Neural progenitor cell (in vitro differentiated cells): Measurements from ENCODE around the gene MFAP5. TPM values are rescaled to one million over a fixed set of nuclear protein-coding genes. Genes with fewer than 3 reads are reported as not detected.
"Not testable (repeated sequence)": the region's sequence is repeated elsewhere in the genome, so short reads cannot be mapped to it uniquely, and the experiment has no call there.

ENCODE experiments used
- DNase-seq: peaks from one replicate; pipeline ENCODE4 v3.0.0-alpha.2; 2016; ENCODE audit warnings: low spot score
- H2AFZ ChIP-seq: fragments of 200-600 bp; sonication (generic); replicated peaks from 2 replicates; pipeline ENCODE4 v1.6.1; 2016; ENCODE audit warnings: antibody characterized with exemption
- H3F3A ChIP-seq: fragments of 200-600 bp; sonication (generic); 2 replicates; pipeline ENCODE4 v1.6.1; 2016; ENCODE audit warnings: antibody characterized with exemption, low read depth
- H3K27ac ChIP-seq: fragments of 200-600 bp; sonication (generic); 2 replicates; pipeline ENCODE4 v1.5.1; 2016; ENCODE audit warnings: mild to moderate bottlenecking
- H3K27me3 ChIP-seq: fragments of 200-600 bp; sonication (generic); 2 replicates; pipeline ENCODE4 v1.6.1; 2016; ENCODE audit warnings: mild to moderate bottlenecking, moderate library complexity
- H3K36me3 ChIP-seq: fragments of 200-600 bp; sonication (generic); 2 replicates; pipeline ENCODE4 v1.5.1; 2016
- H3K4me1 ChIP-seq: fragments of 200-600 bp; sonication (generic); 2 replicates; pipeline ENCODE4 v1.6.1; 2016; ENCODE audit warnings: mixed run types
- H3K4me2 ChIP-seq: fragments of 200-600 bp; sonication (generic); 2 replicates; pipeline ENCODE4 v1.6.1; 2016
- H3K4me3 ChIP-seq: fragments of 200-600 bp; sonication (generic); 2 replicates; pipeline ENCODE4 v1.5.1; 2016
- H3K79me2 ChIP-seq: fragments of 200-600 bp; sonication (generic); 2 replicates; pipeline ENCODE4 v1.6.1; 2016; ENCODE audit warnings: low read depth
- H3K9ac ChIP-seq: fragments of 200-600 bp; sonication (generic); 2 replicates; pipeline ENCODE4 v1.6.1; 2016
- H3K9me3 ChIP-seq: fragments of 200-600 bp; sonication (generic); 2 replicates; pipeline ENCODE4 v1.5.1; 2016; ENCODE audit warnings: low read depth
- H4K20me1 ChIP-seq: fragments of 200-600 bp; sonication (generic); 2 replicates; pipeline ENCODE4 v1.6.1; 2016; ENCODE audit warnings: low read depth
- H3K27ac Mint-ChIP-seq: 3 replicates; pipeline ENCODE4 v1.8.0; 2021; ENCODE audit warnings: mixed read lengths
- H3K27me3 Mint-ChIP-seq: 2 replicates; pipeline ENCODE4 v1.8.0; 2022; ENCODE audit warnings: low read depth, mild to moderate bottlenecking, inconsistent platforms, moderate library complexity, mixed read lengths; ENCODE audit not compliant: insufficient read depth
- H3K36me3 Mint-ChIP-seq: 3 replicates; pipeline ENCODE4 v1.8.0; 2021; ENCODE audit warnings: mixed read lengths
- H3K4me1 Mint-ChIP-seq: 3 replicates; pipeline ENCODE4 v1.8.0; 2021; ENCODE audit warnings: mixed read lengths
- H3K4me3 Mint-ChIP-seq: 3 replicates; pipeline ENCODE4 v1.8.0; 2021; ENCODE audit warnings: mild to moderate bottlenecking, moderate library complexity, mixed read lengths
- H3K9me3 Mint-ChIP-seq: 3 replicates; pipeline ENCODE4 v1.8.0; 2020; ENCODE audit warnings: mixed read lengths
- EZH2 ChIP-seq: fragments of 200-600 bp; sonication (generic); IDR thresholded peaks from 2 replicates; pipeline ENCODE4 v1.6.1; 2017; ENCODE audit warnings: antibody characterized with exemption, mild to moderate bottlenecking, moderate library complexity
- EZH2phosphoT487 ChIP-seq: fragments of 200-600 bp; sonication (generic); IDR thresholded peaks from 2 replicates; pipeline ENCODE4 v1.6.1; 2017; ENCODE audit warnings: antibody characterized with exemption
- total RNA-seq: library from RNA; depleted of rRNA; stranded (reverse); fragments of >200 nt; gene quantifications from 2 replicates; pipeline ENCODE4 v1.2.3, GENCODE V29; 2015; ENCODE audit warnings: low replicate concordance
- TF ChIP-seq, protein P1 (sequence below): fragments of 200-600 bp; sonication (generic); IDR thresholded peaks from 2 replicates; pipeline ENCODE4 v1.5.1; 2017; ENCODE audit warnings: antibody characterized with exemption, mild to moderate bottlenecking

Gene MFAP5
- total RNA-seq, 1 donor from 2014 or later: not detected

DNA sequence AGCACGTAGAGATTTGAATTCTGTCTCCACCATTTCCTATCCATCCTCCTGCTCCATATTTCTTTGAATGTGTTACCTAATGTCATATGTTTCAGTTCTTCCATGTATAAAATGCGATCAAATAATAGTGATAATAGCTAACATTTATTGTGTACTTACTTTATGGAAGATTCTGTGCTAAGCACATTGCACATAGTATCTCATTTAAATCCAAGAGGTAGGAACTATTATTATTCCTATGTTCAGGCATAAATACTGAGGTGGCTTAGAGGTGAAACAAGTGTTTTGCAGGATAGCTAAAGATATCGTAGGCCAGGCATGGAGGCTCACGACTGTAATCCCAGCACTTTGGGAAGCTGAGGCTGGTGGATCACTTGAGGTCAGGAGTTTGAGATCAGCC, 32.5 kb downstream of the MFAP5 start:
- no peaks in the 10 kb centered on the region for H3K27me3 ChIP-seq
- H3K4me3 Mint-ChIP-seq: no peak overlapping the region
- no peaks in the 10 kb centered on the region for H3K4me1 Mint-ChIP-seq
- no peaks in the 10 kb centered on the region for H3K36me3 ChIP-seq
- H3K9me3 ChIP-seq: no peaks in the 10 kb centered on the region
- H3K9ac ChIP-seq: no peak overlapping the region
- no peak overlapping the region for H3K4me3 ChIP-seq
- no peaks in the 10 kb centered on the region for H3K4me1 ChIP-seq
- H3K36me3 Mint-ChIP-seq: no peaks in the 10 kb centered on the region
- H3K27ac ChIP-seq: no peak overlapping the region
- H3K4me2 ChIP-seq: no peak overlapping the region
- H3K27me3 Mint-ChIP-seq: peaks cover 2% of the 10 kb centered on the region
- peaks cover 9% of the 10 kb centered on the region for H3K9me3 Mint-ChIP-seq
- DNase-seq: no peak
- no peaks in the 10 kb centered on the region for H4K20me1 ChIP-seq
- no peak overlapping the region for H2AFZ ChIP-seq
- H3K27ac Mint-ChIP-seq: no peak overlapping the region
- H3F3A ChIP-seq: no peaks in the 10 kb centered on the region
- TF ChIP-seq EZH2 (no peak), EZH2phosphoT487 (no peak)
- TF ChIP-seq, protein P1, sequence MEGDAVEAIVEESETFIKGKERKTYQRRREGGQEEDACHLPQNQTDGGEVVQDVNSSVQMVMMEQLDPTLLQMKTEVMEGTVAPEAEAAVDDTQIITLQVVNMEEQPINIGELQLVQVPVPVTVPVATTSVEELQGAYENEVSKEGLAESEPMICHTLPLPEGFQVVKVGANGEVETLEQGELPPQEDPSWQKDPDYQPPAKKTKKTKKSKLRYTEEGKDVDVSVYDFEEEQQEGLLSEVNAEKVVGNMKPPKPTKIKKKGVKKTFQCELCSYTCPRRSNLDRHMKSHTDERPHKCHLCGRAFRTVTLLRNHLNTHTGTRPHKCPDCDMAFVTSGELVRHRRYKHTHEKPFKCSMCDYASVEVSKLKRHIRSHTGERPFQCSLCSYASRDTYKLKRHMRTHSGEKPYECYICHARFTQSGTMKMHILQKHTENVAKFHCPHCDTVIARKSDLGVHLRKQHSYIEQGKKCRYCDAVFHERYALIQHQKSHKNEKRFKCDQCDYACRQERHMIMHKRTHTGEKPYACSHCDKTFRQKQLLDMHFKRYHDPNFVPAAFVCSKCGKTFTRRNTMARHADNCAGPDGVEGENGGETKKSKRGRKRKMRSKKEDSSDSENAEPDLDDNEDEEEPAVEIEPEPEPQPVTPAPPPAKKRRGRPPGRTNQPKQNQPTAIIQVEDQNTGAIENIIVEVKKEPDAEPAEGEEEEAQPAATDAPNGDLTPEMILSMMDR: no peak
- no peaks in the 10 kb centered on the region for H3K79me2 ChIP-seq

DNA sequence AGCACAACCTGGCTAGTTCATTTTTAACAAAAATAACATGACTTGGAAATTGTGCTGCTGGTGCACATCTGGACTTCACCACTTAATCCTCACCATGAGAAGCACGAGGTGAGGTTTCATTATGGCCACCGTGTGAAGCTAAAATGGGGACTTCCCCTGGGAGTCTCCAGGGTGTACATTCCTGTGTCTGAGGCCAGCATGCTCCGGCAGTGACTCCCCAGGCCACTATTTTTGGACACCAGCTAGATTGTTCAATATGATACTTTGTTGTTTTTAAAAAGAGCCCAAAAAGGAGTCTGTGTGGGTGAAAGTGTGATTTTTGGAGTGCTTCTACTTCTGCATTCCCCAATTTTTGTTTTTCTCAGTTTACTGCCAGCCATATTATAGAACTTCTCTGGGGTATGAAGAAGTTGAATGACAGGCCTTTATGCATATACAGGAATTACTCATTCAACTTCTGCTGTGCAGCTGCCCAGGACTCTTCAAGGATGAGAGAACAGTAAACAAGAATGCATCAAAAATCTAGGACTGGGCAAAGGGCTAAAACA, 33.1 kb downstream of the MFAP5 start:
- H3K27me3 ChIP-seq: no peaks in the 10 kb centered on the region
- DNase-seq: no peak
- no peaks in the 10 kb centered on the region for H4K20me1 ChIP-seq
- no peak overlapping the region for H3K4me3 Mint-ChIP-seq
- no peak for TF ChIP-seq EZH2phosphoT487
- H3K4me2 ChIP-seq: no peak overlapping the region
- no peaks in the 10 kb centered on the region for H3K36me3 ChIP-seq
- no peaks in the 10 kb centered on the region for H3K36me3 Mint-ChIP-seq
- H3K4me1 ChIP-seq: no peaks in the 10 kb centered on the region
- no peaks in the 10 kb centered on the region for H3K4me1 Mint-ChIP-seq
- no peak overlapping the region for H3K9ac ChIP-seq
- H2AFZ ChIP-seq: no peak overlapping the region
- H3K27ac Mint-ChIP-seq: no peak overlapping the region
- no peaks in the 10 kb centered on the region for H3K79me2 ChIP-seq
- H3K27ac ChIP-seq: no peak overlapping the region
- H3K4me3 ChIP-seq: no peak overlapping the region
- H3K9me3 ChIP-seq: no peaks in the 10 kb centered on the region
- peaks cover 2% of the 10 kb centered on the region for H3K27me3 Mint-ChIP-seq
- no peaks in the 10 kb centered on the region for H3F3A ChIP-seq
- H3K9me3 Mint-ChIP-seq: peaks cover 8% of the 10 kb centered on the region

DNA sequence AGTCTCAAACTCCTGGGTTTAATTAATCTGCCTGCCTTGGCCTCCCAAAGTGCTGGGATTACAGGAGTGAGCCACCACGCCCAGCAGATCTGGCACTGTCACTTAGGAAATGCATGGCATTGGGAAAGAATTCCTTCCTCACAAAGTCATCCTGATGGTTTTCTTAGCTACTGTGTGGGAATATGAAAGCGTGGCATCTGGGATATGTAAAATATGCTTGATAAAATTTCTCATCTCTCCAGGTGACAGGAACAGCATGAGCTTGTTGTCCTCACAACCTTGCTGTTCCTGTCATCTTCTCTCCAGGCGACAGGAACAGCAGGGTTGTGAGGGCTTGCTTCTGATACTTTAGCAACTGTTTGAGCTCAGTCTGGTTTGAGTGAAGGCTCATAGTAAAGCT, 33.9 kb downstream of the MFAP5 start:
- no peaks in the 10 kb centered on the region for H3K27me3 ChIP-seq
- H3K27me3 Mint-ChIP-seq: peaks cover 2% of the 10 kb centered on the region
- no peaks in the 10 kb centered on the region for H3K4me1 Mint-ChIP-seq
- H3K4me3 ChIP-seq: no peak overlapping the region
- no peaks in the 10 kb centered on the region for H3K36me3 ChIP-seq
- no peaks in the 10 kb centered on the region for H3K79me2 ChIP-seq
- H3K27ac Mint-ChIP-seq: no peak overlapping the region
- no peaks in the 10 kb centered on the region for H3K36me3 Mint-ChIP-seq
- H3K9me3 Mint-ChIP-seq: peaks cover 4% of the 10 kb centered on the region
- no peaks in the 10 kb centered on the region for H3F3A ChIP-seq
- no peak overlapping the region for H3K9ac ChIP-seq
- H3K9me3 ChIP-seq: no peaks in the 10 kb centered on the region
- H2AFZ ChIP-seq: no peak overlapping the region
- H3K4me1 ChIP-seq: no peaks in the 10 kb centered on the region
- TF ChIP-seq EZH2phosphoT487: no peak
- TF ChIP-seq, protein P1: no peak
- TF ChIP-seq EZH2: no peak
- H3K27ac ChIP-seq: no peak overlapping the region
- no peaks in the 10 kb centered on the region for H4K20me1 ChIP-seq
- no peak for DNase-seq
- no peak overlapping the region for H3K4me2 ChIP-seq
- H3K4me3 Mint-ChIP-seq: no peak overlapping the region

DNA sequence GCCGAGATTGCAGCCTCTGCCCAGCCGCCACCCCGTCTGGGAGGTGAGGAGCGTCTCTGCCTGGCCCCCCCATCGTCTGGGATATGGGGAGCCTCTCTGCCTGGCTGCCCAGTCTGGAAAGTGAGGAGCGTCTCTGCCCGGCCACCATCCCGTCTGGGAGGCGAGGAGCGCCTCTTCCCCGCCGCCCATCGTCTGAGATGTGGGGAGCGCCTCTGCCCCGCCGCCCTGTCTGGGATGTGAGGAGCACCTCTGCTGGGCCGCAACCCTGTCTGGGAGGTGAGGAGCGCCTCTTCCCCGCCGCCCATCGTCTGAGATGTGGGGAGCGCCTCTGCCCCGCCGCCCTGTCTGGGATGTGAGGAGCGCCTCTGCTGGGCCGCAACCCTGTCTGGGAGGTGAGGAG, 37.9 kb downstream of the MFAP5 start:
- not testable (repeated sequence) for H3K27ac ChIP-seq, H3K27ac Mint-ChIP-seq, H3K4me1 Mint-ChIP-seq, H3K9ac ChIP-seq, H3K9me3 ChIP-seq, H3K4me2 ChIP-seq, H3K36me3 Mint-ChIP-seq, H4K20me1 ChIP-seq, H3K4me3 ChIP-seq, H3K27me3 ChIP-seq, H2AFZ ChIP-seq, H3K4me1 ChIP-seq, DNase-seq, H3K79me2 ChIP-seq, H3K36me3 ChIP-seq, H3K4me3 Mint-ChIP-seq, H3K27me3 Mint-ChIP-seq, H3F3A ChIP-seq
- peaks cover 20% of the 10 kb centered on the region for H3K9me3 Mint-ChIP-seq
